MM.1S (cell line): Measurements from ENCODE around the gene MYL9.

Source experiments
- DNase-seq: peaks from one replicate; pipeline ENCODE4 v3.0.0-alpha.2; 2015
- H2AFZ ChIP-seq: fragments of 300-600 bp; sonication (generic); 2 replicates; pipeline ENCODE4 v1.6.0; 2016; ENCODE audit warnings: antibody characterized with exemption, low read length
- H3F3A ChIP-seq: fragments of 300-600 bp; sonication (generic); 2 replicates; pipeline ENCODE4 v1.6.1; 2016; ENCODE audit warnings: mild to moderate bottlenecking, antibody characterized with exemption, low read length, moderate library complexity, mixed read lengths; ENCODE audit not compliant: insufficient read depth
- H3K27ac ChIP-seq: fragments of 300-600 bp; sonication (generic); 2 replicates; pipeline ENCODE4 v1.5.1; 2016; ENCODE audit warnings: mild to moderate bottlenecking, low read length
- H3K27me3 ChIP-seq: fragments of 300-600 bp; sonication (generic); replicated peaks from 2 replicates; pipeline ENCODE4 v1.6.0; 2016; ENCODE audit warnings: low read length; ENCODE audit not compliant: insufficient read depth
- H3K36me3 ChIP-seq: fragments of 300-600 bp; sonication (generic); replicated peaks from 2 replicates; pipeline ENCODE4 v1.6.1; 2016; ENCODE audit warnings: mild to moderate bottlenecking, low read length, mixed read lengths; ENCODE audit not compliant: insufficient read depth
- H3K4me1 ChIP-seq: fragments of 300-600 bp; sonication (generic); 2 replicates; pipeline ENCODE4 v1.6.1; 2016; ENCODE audit warnings: low read length, mixed read lengths
- H3K4me2 ChIP-seq: fragments of 300-600 bp; sonication (generic); 2 replicates; pipeline ENCODE4 v1.6.0; 2016; ENCODE audit warnings: low read depth, low read length
- H3K4me3 ChIP-seq: fragments of 300-600 bp; sonication (generic); 2 replicates; pipeline ENCODE4 v1.5.1; 2016; ENCODE audit warnings: low read length, mixed read lengths
- H3K79me2 ChIP-seq: fragments of 300-600 bp; sonication (generic); 2 replicates; pipeline ENCODE4 v1.6.1; 2016; ENCODE audit warnings: mixed run types, low read length, mixed read lengths
- H3K9ac ChIP-seq: fragments of 300-600 bp; sonication (generic); 2 replicates; pipeline ENCODE4 v1.6.1; 2016; ENCODE audit warnings: low read length, mixed read lengths
- H3K9me2 ChIP-seq: fragments of 300-600 bp; sonication (generic); replicated peaks from 2 replicates; pipeline ENCODE4 v1.6.1; 2016; ENCODE audit warnings: mild to moderate bottlenecking, low read length, mixed read lengths; ENCODE audit not compliant: insufficient read depth
- H3K9me3 ChIP-seq: fragments of 300-600 bp; sonication (generic); replicated peaks from 2 replicates; pipeline ENCODE4 v1.6.1; 2016; ENCODE audit warnings: mild to moderate bottlenecking, low read length, mixed read lengths; ENCODE audit not compliant: insufficient read depth
- H4K20me1 ChIP-seq: fragments of 300-600 bp; sonication (generic); 2 replicates; pipeline ENCODE4 v1.6.1; 2016; ENCODE audit warnings: mild to moderate bottlenecking, low read length, moderate library complexity, mixed read lengths; ENCODE audit not compliant: insufficient read depth
- EZH2 ChIP-seq: fragments of 300-600 bp; sonication (generic); optimal IDR thresholded peaks from 2 replicates; pipeline ENCODE3; 2017; ENCODE audit warnings: low read depth, mild to moderate bottlenecking, antibody characterized with exemption, low read length, mixed read lengths
- EZH2phosphoT487 ChIP-seq: fragments of 300-600 bp; sonication (generic); IDR thresholded peaks from 2 replicates; pipeline ENCODE4 v1.6.1; 2018; ENCODE audit warnings: antibody characterized with exemption, low read length
- TF ChIP-seq, protein P1 (sequence below): fragments of 300-600 bp; sonication (generic); IDR thresholded peaks from 2 replicates; pipeline ENCODE4 v1.5.1; 2016; ENCODE audit warnings: antibody characterized with exemption, low read length, mixed read lengths

Gene MYL9

GRCh38 chr20:36574366-36575135 lies 33.2 kb downstream of the MYL9 start:
- peak; percentile 46 for DNase-seq
- Histone ChIP-seq H3F3A (peaks cover 24% of the 10 kb centered on the region), H3K4me2 (peak overlapping the region; percentile 74), H3K9me2 (no peaks in the 10 kb centered on the region), H4K20me1 (no peaks in the 10 kb centered on the region), H3K4me1 (0 out of 2 replicates have a peak, but pooled peaks cover 9% of the 10 kb centered on the region), H3K79me2 (peaks cover 52% of the 10 kb centered on the region), H3K27ac (peak overlapping the region; percentile 50; the same call in 1 of the 2 replicates), H3K4me3 (peak overlapping the region; percentile 78), H3K9me3 (no peaks in the 10 kb centered on the region), H3K27me3 (no peaks in the 10 kb centered on the region), H3K36me3 (no peaks in the 10 kb centered on the region), H2AFZ (peak overlapping the region; percentile 81; the same call in 1 of the 2 replicates), H3K9ac (peak overlapping the region; percentile 97)
- no peak for TF ChIP-seq EZH2
- TF ChIP-seq, protein P1, sequence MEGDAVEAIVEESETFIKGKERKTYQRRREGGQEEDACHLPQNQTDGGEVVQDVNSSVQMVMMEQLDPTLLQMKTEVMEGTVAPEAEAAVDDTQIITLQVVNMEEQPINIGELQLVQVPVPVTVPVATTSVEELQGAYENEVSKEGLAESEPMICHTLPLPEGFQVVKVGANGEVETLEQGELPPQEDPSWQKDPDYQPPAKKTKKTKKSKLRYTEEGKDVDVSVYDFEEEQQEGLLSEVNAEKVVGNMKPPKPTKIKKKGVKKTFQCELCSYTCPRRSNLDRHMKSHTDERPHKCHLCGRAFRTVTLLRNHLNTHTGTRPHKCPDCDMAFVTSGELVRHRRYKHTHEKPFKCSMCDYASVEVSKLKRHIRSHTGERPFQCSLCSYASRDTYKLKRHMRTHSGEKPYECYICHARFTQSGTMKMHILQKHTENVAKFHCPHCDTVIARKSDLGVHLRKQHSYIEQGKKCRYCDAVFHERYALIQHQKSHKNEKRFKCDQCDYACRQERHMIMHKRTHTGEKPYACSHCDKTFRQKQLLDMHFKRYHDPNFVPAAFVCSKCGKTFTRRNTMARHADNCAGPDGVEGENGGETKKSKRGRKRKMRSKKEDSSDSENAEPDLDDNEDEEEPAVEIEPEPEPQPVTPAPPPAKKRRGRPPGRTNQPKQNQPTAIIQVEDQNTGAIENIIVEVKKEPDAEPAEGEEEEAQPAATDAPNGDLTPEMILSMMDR: no peak
- TF ChIP-seq EZH2phosphoT487: no peak

DNA sequence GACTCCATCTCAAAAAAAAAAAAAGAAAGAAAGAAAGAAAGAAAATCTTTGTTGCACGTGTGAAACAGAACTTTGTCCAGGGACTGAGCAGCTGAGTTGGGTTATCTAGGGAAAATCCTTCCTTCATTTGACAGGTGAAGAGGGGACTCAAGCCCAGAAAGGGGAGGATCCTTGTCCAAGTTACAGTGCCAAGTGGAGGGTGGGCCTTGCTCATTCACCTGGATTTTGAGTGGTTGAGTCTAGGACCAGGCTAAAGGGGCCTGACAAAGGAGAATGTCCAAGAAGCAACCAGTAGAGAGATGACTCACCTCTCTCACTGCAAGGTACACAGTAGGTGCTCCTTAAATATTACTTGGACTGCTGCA lies 34.7 kb downstream of the MYL9 start:
- H3K79me2 ChIP-seq: peaks cover 58% of the 10 kb centered on the region
- no peaks in the 10 kb centered on the region for H4K20me1 ChIP-seq
- no peak for DNase-seq

GRCh38 chr20:36578356-36579041 lies 37.2 kb downstream of the MYL9 start:
- Histone ChIP-seq H2AFZ (no peak overlapping the region), H3K27ac (no peak overlapping the region), H3K4me2 (no peak overlapping the region), H3K36me3 (no peaks in the 10 kb centered on the region), H3K9me2 (no peaks in the 10 kb centered on the region), H3F3A (0 out of 2 replicates have a peak, but pooled peaks cover 5% of the 10 kb centered on the region), H4K20me1 (no peaks in the 10 kb centered on the region), H3K79me2 (peaks cover 62% of the 10 kb centered on the region), H3K9ac (no peak overlapping the region), H3K4me3 (no peak overlapping the region), H3K4me1 (0 out of 2 replicates have a peak, but pooled peaks cover 7% of the 10 kb centered on the region), H3K9me3 (no peaks in the 10 kb centered on the region), H3K27me3 (no peaks in the 10 kb centered on the region)
- TF ChIP-seq, protein P1: no peak
- TF ChIP-seq EZH2phosphoT487 (no peak), EZH2 (no peak)
- DNase-seq: no peak

More for the DNA sequence above, 34.7 kb downstream of the MYL9 start:
- Histone ChIP-seq H3K9me2 (no peaks in the 10 kb centered on the region), H3F3A (peaks cover 24% of the 10 kb centered on the region), H3K27ac (no peak overlapping the region), H3K27me3 (no peaks in the 10 kb centered on the region), H3K9ac (no peak overlapping the region), H3K9me3 (no peaks in the 10 kb centered on the region), H3K4me1 (0 out of 2 replicates have a peak, but pooled peaks cover 9% of the 10 kb centered on the region), H3K4me2 (no peak overlapping the region), H2AFZ (no peak overlapping the region), H3K36me3 (no peaks in the 10 kb centered on the region), H3K4me3 (no peak overlapping the region)
- TF ChIP-seq EZH2: no peak
- no peak for TF ChIP-seq EZH2phosphoT487
- TF ChIP-seq, protein P1: no peak
